Fibroblast of skin of right quadriceps (primary cell): ENCODE data around the gene KCNK3.
"Not testable (repeated sequence)": the region's sequence is repeated elsewhere in the genome, so short reads cannot be mapped to it uniquely, and the experiment has no call there.

ENCODE experiments used
- DNase-seq: peaks from one replicate; pipeline ENCODE4 v3.0.0-alpha.2; 2013

KCNK3 gene

GRCh38 chr2:26760991-26761390, 68.5 kb downstream of the KCNK3 start:
- not testable (repeated sequence) for DNase-seq

GRCh38 chr2:26763019-26763418, 70.5 kb downstream of the KCNK3 start:
- no peak for DNase-seq

GRCh38 chr2:26764078-26764887, 71.8 kb downstream of the KCNK3 start, which contains the start of gene SLC35F6:
Gene SLC35F6 (plus strand): TSS chr2:26764284. CDS start chr2:26764350, 66 bp downstream.
- DNase-seq = peak; percentile 81

- DNase-seq = no peak
Observed at GRCh38 chr2:26764906-26765305, 72.4 kb downstream of the KCNK3 start.

- DNase-seq = no peak
Observed at GRCh38 chr2:26765475-26766200, 73.1 kb downstream of the KCNK3 start.

- DNase-seq = no peak
Observed at GRCh38 chr2:26767129-26767528, 74.6 kb downstream of the KCNK3 start.

- no peak for DNase-seq
Observed at GRCh38 chr2:26767894-26768487, 75.5 kb downstream of the KCNK3 start.

GRCh38 chr2:26768759-26769088, 76.2 kb downstream of the KCNK3 start:
- DNase-seq = no peak

- DNase-seq = no peak
Observed at GRCh38 chr2:26769089-26769761, 76.7 kb downstream of the KCNK3 start.

GRCh38 chr2:26770986-26771586, 78.6 kb downstream of the KCNK3 start:
- DNase-seq = peak; percentile 66

GRCh38 chr2:26772064-26773001, 79.8 kb downstream of the KCNK3 start:
- no peak for DNase-seq

- DNase-seq = no peak
Observed at GRCh38 chr2:26776195-26776800, 83.8 kb downstream of the KCNK3 start.

- DNase-seq = no peak
Observed at GRCh38 chr2:26778098-26778497, 85.6 kb downstream of the KCNK3 start.

- no peak for DNase-seq
Observed at GRCh38 chr2:26778507-26778906, 86.0 kb downstream of the KCNK3 start.

GRCh38 chr2:26780203-26780760, 87.8 kb downstream of the KCNK3 start:
- no peak for DNase-seq
